GM21576 (cell line): ENCODE data around the gene LGALS9.

Source experiments
- ATAC-seq: cut with Tn5 transposase; IDR thresholded peaks from one replicate; pipeline ENCODE4 v1.9.1; 2021; ENCODE audit warnings: mild to moderate bottlenecking, moderate library complexity; ENCODE audit not compliant: unreplicated experiment

LGALS9 gene

GRCh38 chr17:27602721-27603420 is 28.1 kb upstream of the LGALS9 start:
- ATAC-seq = no peak

- no peak for ATAC-seq
Observed at GRCh38 chr17:27603421-27603770, 27.6 kb upstream of the LGALS9 start.

GRCh38 chr17:27603880-27604794 is 26.9 kb upstream of the LGALS9 start:
- no peak for ATAC-seq

GRCh38 chr17:27605409-27605808 is 25.6 kb upstream of the LGALS9 start:
- no peak for ATAC-seq

GRCh38 chr17:27607521-27608091 is 23.4 kb upstream of the LGALS9 start:
- no peak for ATAC-seq

GRCh38 chr17:27608328-27609230 is 22.4 kb upstream of the LGALS9 start:
- no peak for ATAC-seq

- ATAC-seq = no peak
Observed at GRCh38 chr17:27609611-27610303, 21.2 kb upstream of the LGALS9 start.

- ATAC-seq = no peak
Observed at GRCh38 chr17:27610304-27610677, 20.7 kb upstream of the LGALS9 start.

- no peak for ATAC-seq
Observed at GRCh38 chr17:27612160-27612770, 18.7 kb upstream of the LGALS9 start.

GRCh38 chr17:27613433-27613832 is 17.6 kb upstream of the LGALS9 start:
- no peak for ATAC-seq

GRCh38 chr17:27615121-27615520 is 15.9 kb upstream of the LGALS9 start:
- ATAC-seq = no peak

- ATAC-seq = no peak
Observed at GRCh38 chr17:27616414-27616813, 14.6 kb upstream of the LGALS9 start.

GRCh38 chr17:27618417-27618816 is 12.6 kb upstream of the LGALS9 start:
- no peak for ATAC-seq

GRCh38 chr17:27620721-27621120 is 10.3 kb upstream of the LGALS9 start:
- ATAC-seq = no peak

- no peak for ATAC-seq
Observed at GRCh38 chr17:27621536-27621935, 9.5 kb upstream of the LGALS9 start.

GRCh38 chr17:27621942-27622559 is 8.9 kb upstream of the LGALS9 start:
- no peak for ATAC-seq

GRCh38 chr17:27622986-27623385 is 8.0 kb upstream of the LGALS9 start:
- no peak for ATAC-seq

- no peak for ATAC-seq
Observed at GRCh38 chr17:27623614-27624013, 7.4 kb upstream of the LGALS9 start.

- ATAC-seq = no peak
Observed at GRCh38 chr17:27624539-27624938, 6.4 kb upstream of the LGALS9 start.
